K562 (cell line): ENCODE data around the gene LCN1.

Source experiments
- U2AF1 ChIP-seq: fragments of 200-400 bp; formaldehyde crosslinking; optimal IDR thresholded peaks from 2 replicates; pipeline ENCODE3; 2017; ENCODE audit warnings: mild to moderate bottlenecking, low read depth, low read length, moderate library complexity
- ZBTB8A ChIP-seq: fragments of 450-650 bp; IDR thresholded peaks from 2 replicates; pipeline ENCODE4 v1.6.1; 2018; ENCODE audit warnings: mild to moderate bottlenecking, moderate library complexity; ENCODE audit not compliant: partially characterized antibody

- TF ChIP-seq ZBTB8A (no peak), U2AF1 (no peak)
Measured at GRCh38 chr9:135512904-135513303, 8.3 kb upstream of the LCN1 start.
